OCI-LY3 (cell line): Measurements from ENCODE around the gene PNPLA7.
"Not testable (repeated sequence)": the region's sequence is repeated elsewhere in the genome, so short reads cannot be mapped to it uniquely, and the experiment has no call there.

ENCODE experiments used
- H2AFZ ChIP-seq: fragments of 200-600, 300-600 bp; shearing (Covaris generic); 2 replicates; pipeline ENCODE4 v1.6.0; 2014; ENCODE audit warnings: antibody characterized with exemption, low read depth, low read length
- H3K27ac ChIP-seq: fragments of 200-600, 300-600 bp; sonication (generic); 2 replicates; pipeline ENCODE4 v1.5.1; 2014; ENCODE audit warnings: mild to moderate bottlenecking, low read length, moderate library complexity, mixed read lengths
- H3K27me3 ChIP-seq: fragments of 200-600, 300-600 bp; sonication (generic); 2 replicates; pipeline ENCODE4 v1.6.1; 2014; ENCODE audit warnings: low read depth, low read length, mixed read lengths
- H3K36me3 ChIP-seq: fragments of 200-600, 300-600 bp; sonication (generic); replicated peaks from 2 replicates; pipeline ENCODE3; 2014; ENCODE audit warnings: low read depth, low read length, mixed read lengths
- H3K4me1 ChIP-seq: fragments of 300-600, 200-600 bp; sonication (generic); 2 replicates; pipeline ENCODE4 v1.6.1; 2014; ENCODE audit warnings: low read length, mixed read lengths
- H3K4me2 ChIP-seq: fragments of 200-600, 300-600 bp; sonication (generic); 2 replicates; pipeline ENCODE4 v1.6.1; 2014; ENCODE audit warnings: low read length, mixed read lengths
- H3K4me3 ChIP-seq: fragments of 300-600, 200-600 bp; sonication (generic); 2 replicates; pipeline ENCODE4 v1.5.1; 2014; ENCODE audit warnings: antibody characterized with exemption, mild to moderate bottlenecking, low read length, moderate library complexity
- H3K79me2 ChIP-seq: fragments of 300-600, 200-600 bp; shearing (Covaris generic); 2 replicates; pipeline ENCODE4 v1.6.1; 2014; ENCODE audit warnings: mild to moderate bottlenecking, low read length, mixed read lengths
- H3K9ac ChIP-seq: fragments of 300-600, 200-600 bp; shearing (Covaris generic); 2 replicates; pipeline ENCODE4 v1.6.0; 2014; ENCODE audit warnings: mild to moderate bottlenecking, low read length, moderate library complexity
- H3K9me3 ChIP-seq: fragments of 200-600, 300-600 bp; shearing (Covaris generic); 2 replicates; pipeline ENCODE4 v1.6.1; 2014; ENCODE audit warnings: low read length, mixed read lengths; ENCODE audit not compliant: insufficient read depth
- H4K20me1 ChIP-seq: fragments of 200-600, 300-600 bp; sonication (generic); 2 replicates; pipeline ENCODE4 v1.6.1; 2016; ENCODE audit warnings: low read length, mixed read lengths; ENCODE audit not compliant: insufficient read depth
- CTCF ChIP-seq: fragments of 200-600, 300-600 bp; sonication (generic); IDR thresholded peaks from 2 replicates; pipeline ENCODE4 v1.5.1; 2014; ENCODE audit warnings: antibody characterized with exemption, low read length, low read depth
- EZH2phosphoT487 ChIP-seq: fragments of 200-600 bp; shearing (Covaris generic); IDR thresholded peaks from 2 replicates; pipeline ENCODE4 v1.6.1; 2018; ENCODE audit warnings: antibody characterized with exemption, mixed run types, low read depth

Gene PNPLA7

GRCh38 chr9:137511758-137512463 lies 38.3 kb downstream of the PNPLA7 start:
- Histone ChIP-seq H3K79me2 (no peaks in the 10 kb centered on the region), H3K4me2 (no peak overlapping the region), H3K27ac (no peak overlapping the region)

GRCh38 chr9:137511126-137511525 lies 39.1 kb downstream of the PNPLA7 start:
- H2AFZ ChIP-seq, H4K20me1 ChIP-seq, H3K9ac ChIP-seq, H3K27ac ChIP-seq, H3K4me2 ChIP-seq, H3K27me3 ChIP-seq, H3K79me2 ChIP-seq, H3K4me3 ChIP-seq, H3K9me3 ChIP-seq, H3K36me3 ChIP-seq: not testable (repeated sequence)
- peaks cover 10% of the 10 kb centered on the region for H3K4me1 ChIP-seq

More at GRCh38 chr9:137511758-137512463, 38.3 kb downstream of the PNPLA7 start:
- no peaks in the 10 kb centered on the region for H3K9me3 ChIP-seq
- H4K20me1 ChIP-seq = no peaks in the 10 kb centered on the region
- TF ChIP-seq EZH2phosphoT487 = no peak
- no peak for TF ChIP-seq CTCF
- no peak overlapping the region for H2AFZ ChIP-seq
- H3K4me3 ChIP-seq = no peak overlapping the region
- peaks cover 10% of the 10 kb centered on the region for H3K4me1 ChIP-seq
- no peak overlapping the region for H3K9ac ChIP-seq
- no peaks in the 10 kb centered on the region for H3K27me3 ChIP-seq
- H3K36me3 ChIP-seq = no peaks in the 10 kb centered on the region

- no peak overlapping the region for H2AFZ ChIP-seq
- H3K27ac ChIP-seq = no peak overlapping the region
- no peaks in the 10 kb centered on the region for H3K9me3 ChIP-seq
- H3K79me2 ChIP-seq = no peaks in the 10 kb centered on the region
- TF ChIP-seq EZH2phosphoT487 (no peak), CTCF (no peak)
- H3K4me3 ChIP-seq = no peak overlapping the region
- H4K20me1 ChIP-seq = no peaks in the 10 kb centered on the region
- H3K4me1 ChIP-seq = peaks cover 10% of the 10 kb centered on the region
- H3K9ac ChIP-seq = no peak overlapping the region
- H3K27me3 ChIP-seq = no peaks in the 10 kb centered on the region
- H3K36me3 ChIP-seq = no peaks in the 10 kb centered on the region
- no peak overlapping the region for H3K4me2 ChIP-seq
Measured at GRCh38 chr9:137509198-137509597, 41.0 kb downstream of the PNPLA7 start.

- TF ChIP-seq CTCF = no peak
- TF ChIP-seq EZH2phosphoT487 = no peak
- Histone ChIP-seq H3K4me1 (no peaks in the 10 kb centered on the region), H4K20me1 (no peaks in the 10 kb centered on the region), H3K36me3 (no peaks in the 10 kb centered on the region), H3K4me3 (no peak overlapping the region), H3K27ac (no peak overlapping the region), H3K9me3 (no peaks in the 10 kb centered on the region), H3K79me2 (no peaks in the 10 kb centered on the region), H3K9ac (no peak overlapping the region), H3K27me3 (no peaks in the 10 kb centered on the region), H3K4me2 (no peak overlapping the region), H2AFZ (no peak overlapping the region)
Measured at GRCh38 chr9:137506702-137507171, 43.5 kb downstream of the PNPLA7 start.
